Breast epithelium (tissue), 4 donors: ENCODE results near the gene SHROOM3. TPM values are rescaled to one million over a fixed set of nuclear protein-coding genes. Genes with fewer than 3 reads are reported as not detected.

Experiments used
- DNase-seq, 2 donors: peaks; one replicate each; pipeline ENCODE4 v3.0.0-alpha.2; 2019; ENCODE audit warnings: low spot score in 2 of 2
- H3K27ac ChIP-seq, 2 donors: fragments of 200-600 bp; sonication (generic) in 1 of 2; one replicate each; pipeline ENCODE4 v1.5.1; 2016 to 2019; ENCODE audit warnings: mild to moderate bottlenecking in 1 of 2
- H3K27me3 ChIP-seq, 2 donors: fragments of 200-600 bp; sonication (generic) in 1 of 2; one replicate each; pipeline versions ENCODE4 v1.5.1 to v1.6.0; 2017 to 2019; ENCODE audit warnings: control low read depth in 1 of 2, mild to moderate bottlenecking in 1 of 2
- H3K36me3 ChIP-seq: fragments of 200-600 bp; one replicate; pipeline ENCODE4 v1.5.1; 2019
- H3K4me1 ChIP-seq, 2 donors: fragments of 200-600 bp; sonication (generic); one replicate each; pipeline ENCODE4 v1.5.1; 2016 to 2019; ENCODE audit warnings: control low read depth in 1 of 2
- H3K4me3 ChIP-seq, 3 donors: fragments of 200-600 bp; sonication (generic); 1 replicate in 2 of 3; 2 replicates in 1 of 3; pipeline ENCODE4 v1.5.1; 2016 to 2019; ENCODE audit warnings: mild to moderate bottlenecking in 3 of 3, moderate library complexity in 2 of 3
- H3K9me3 ChIP-seq, 2 donors: fragments of 200-600 bp; sonication (generic) in 1 of 2; one replicate each; pipeline ENCODE4 v1.5.1; 2016 to 2019; ENCODE audit warnings: control low read depth in 1 of 2
- CTCF ChIP-seq, 3 donors: fragments of 450-650 bp; IDR thresholded peaks; one replicate each; pipeline ENCODE4 v1.5.1; 2016 to 2017; ENCODE audit warnings: antibody characterized with exemption in 3 of 3, mild to moderate bottlenecking in 3 of 3, moderate library complexity in 3 of 3
- POLR2A ChIP-seq: fragments of 450-650 bp; IDR thresholded peaks from one replicate; pipeline ENCODE4 v1.6.1; 2016; ENCODE audit warnings: antibody characterized with exemption, mild to moderate bottlenecking, moderate library complexity
- POLR2AphosphoS5 ChIP-seq, 3 donors: sonication (generic); formaldehyde crosslinking; IDR thresholded peaks; one replicate each; pipeline ENCODE4 v1.6.1; 2017; ENCODE audit warnings: antibody characterized with exemption in 3 of 3
- intact Hi-C: fragments of 100-400 bp; cut with DNase I; formaldehyde crosslinking; loops from one replicate; pipeline ENCODE4 v1.15.1; 2023; ENCODE audit warnings: low total_unique reads
- total RNA-seq, 3 donors: library from RNA; depleted of rRNA; stranded (reverse); fragments of >200 nt; gene quantifications; one replicate each; pipeline ENCODE4 v1.1.0, GENCODE V29; 2016

The SHROOM3 gene
- total RNA-seq, 3 donors from 2014 or later = 0.32 to 145 (median 100) TPM

- no peak for DNase-seq
- H3K4me1 ChIP-seq = no peaks in the 10 kb centered on the region
- no peak overlapping the region for H3K4me3 ChIP-seq
- no peak for TF ChIP-seq POLR2AphosphoS5 (IDR thresholded peaks at IDR 0.05)
- no peak for TF ChIP-seq POLR2A
- no peak for TF ChIP-seq CTCF (IDR thresholded peaks at IDR 0.05)
- H3K9me3 ChIP-seq = no peaks in the 10 kb centered on the region
- intact Hi-C loops = no loop called here
- H3K27ac ChIP-seq = peak overlapping the region in 1 of 2 donors; percentile 50
- H3K36me3 ChIP-seq = no peaks in the 10 kb centered on the region
- no peaks in the 10 kb centered on the region for H3K27me3 ChIP-seq
Observed at GRCh38 chr4:76694056-76694455, 259.0 kb downstream of the SHROOM3 start.

- no peaks in the 10 kb centered on the region for H3K36me3 ChIP-seq
- intact Hi-C loops = no loop called here
- no peak for TF ChIP-seq POLR2AphosphoS5 (IDR thresholded peaks at IDR 0.05)
- TF ChIP-seq POLR2A = no peak
- TF ChIP-seq CTCF (IDR thresholded peaks at IDR 0.05) = no peak
- peak overlapping the region; percentile 14 to 17 for H3K27ac ChIP-seq
- H3K27me3 ChIP-seq = no peaks in the 10 kb centered on the region
- H3K4me1 ChIP-seq = no peaks in the 10 kb centered on the region
- no peaks in the 10 kb centered on the region for H3K9me3 ChIP-seq
- DNase-seq = no peak
- no peak overlapping the region for H3K4me3 ChIP-seq
Observed at GRCh38 chr4:76696109-76696508, 261.1 kb downstream of the SHROOM3 start.

- Histone ChIP-seq H3K4me1 (no peaks in the 10 kb centered on the region), H3K9me3 (no peaks in the 10 kb centered on the region), H3K27ac (no peak overlapping the region), H3K36me3 (no peaks in the 10 kb centered on the region), H3K4me3 (no peak overlapping the region), H3K27me3 (no peaks in the 10 kb centered on the region)
- no peak for TF ChIP-seq CTCF (IDR thresholded peaks at IDR 0.05)
- TF ChIP-seq POLR2A = no peak
- TF ChIP-seq POLR2AphosphoS5 (IDR thresholded peaks at IDR 0.05) = no peak
- intact Hi-C loops = no loop called here
- no peak for DNase-seq
Observed at GRCh38 chr4:76697129-76697803, 262.2 kb downstream of the SHROOM3 start.

- Histone ChIP-seq H3K4me1 (no peaks in the 10 kb centered on the region), H3K9me3 (no peaks in the 10 kb centered on the region), H3K27ac (no peak overlapping the region), H3K27me3 (no peaks in the 10 kb centered on the region), H3K36me3 (no peaks in the 10 kb centered on the region), H3K4me3 (no peak overlapping the region)
- intact Hi-C loops = no loop called here
- no peak for DNase-seq
- TF ChIP-seq POLR2AphosphoS5 (IDR thresholded peaks at IDR 0.05) (no peak), POLR2A (no peak), CTCF (IDR thresholded peaks at IDR 0.05) (no peak)
Observed at GRCh38 chr4:76698141-76698540, 263.1 kb downstream of the SHROOM3 start.

- Histone ChIP-seq H3K9me3 (no peaks in the 10 kb centered on the region), H3K36me3 (no peaks in the 10 kb centered on the region), H3K27ac (peak overlapping the region in 1 of 2 donors; percentile 42), H3K4me3 (no peak overlapping the region), H3K4me1 (peaks cover 0 to 7% of the 10 kb centered on the region in 2 donors), H3K27me3 (no peaks in the 10 kb centered on the region)
- TF ChIP-seq POLR2A (no peak), CTCF (IDR thresholded peaks at IDR 0.05) (no peak), POLR2AphosphoS5 (IDR thresholded peaks at IDR 0.05) (no peak)
- DNase-seq = no peak
- intact Hi-C loops = no loop called here
Observed at GRCh38 chr4:76699751-76700310, 264.8 kb downstream of the SHROOM3 start.
